Natural killer cell (primary cell): Measurements from ENCODE around the gene CAMK2D. TPM values are rescaled to one million over a fixed set of nuclear protein-coding genes. Genes with fewer than 3 reads are reported as not detected.

Experiments used
- ATAC-seq, 3 donors: fragments of 150-1000 bp in 2 of 3; fragments of 200-7000 bp in 1 of 3; cut with Tn5 transposase; 1 replicate in 1 of 3; 2 replicates in 2 of 3; pipeline ENCODE4 v1.10.0; 2021; ENCODE audit warnings: mild to moderate bottlenecking in 2 of 3, moderate library complexity in 2 of 3
- DNase-seq, 2 donors: peaks; one replicate each; pipeline versions ENCODE4 v3.0.0 to v3.0.0-alpha.2; 2013 to 2021; ENCODE audit warnings: mixed read lengths in 1 of 2
- H3K27ac ChIP-seq: one replicate; pipeline ENCODE4 v1.5.1; 2013; ENCODE audit warnings: mild to moderate bottlenecking, low read length
- H3K27me3 ChIP-seq: one replicate; pipeline ENCODE4 v1.6.1; 2013; ENCODE audit warnings: low read length; ENCODE audit not compliant: control insufficient read depth, insufficient read depth
- H3K36me3 ChIP-seq: one replicate; pipeline ENCODE4 v1.6.1; 2013; ENCODE audit warnings: low read length; ENCODE audit not compliant: control insufficient read depth, insufficient read depth
- H3K4me1 ChIP-seq: one replicate; pipeline ENCODE4 v1.6.1; 2013; ENCODE audit warnings: low read length; ENCODE audit not compliant: control insufficient read depth, insufficient read depth
- H3K4me3 ChIP-seq: one replicate; pipeline ENCODE4 v1.5.1; 2013; ENCODE audit warnings: low read length
- H3K9me3 ChIP-seq: one replicate; pipeline ENCODE4 v1.6.1; 2013; ENCODE audit warnings: low read length; ENCODE audit not compliant: control insufficient read depth, insufficient read depth
- H3K27ac Mint-ChIP-seq, 2 donors: one replicate each; pipeline ENCODE4 v1.8.0; 2022; ENCODE audit warnings: mild to moderate bottlenecking in 2 of 2, mixed read lengths in 2 of 2, moderate library complexity in 1 of 2
- H3K27me3 Mint-ChIP-seq, 2 donors: one replicate each; pipeline ENCODE4 v1.8.0; 2022; ENCODE audit warnings: low read depth in 2 of 2, mixed read lengths in 2 of 2
- H3K36me3 Mint-ChIP-seq: one replicate; pipeline ENCODE4 v1.8.0; 2022; ENCODE audit warnings: mixed read lengths
- H3K4me1 Mint-ChIP-seq, 2 donors: one replicate each; pipeline ENCODE4 v1.8.0; 2022; ENCODE audit warnings: mixed read lengths in 2 of 2
- H3K4me3 Mint-ChIP-seq: one replicate; pipeline ENCODE4 v1.8.0; 2022; ENCODE audit warnings: mild to moderate bottlenecking, moderate library complexity, mixed read lengths
- H3K9me3 Mint-ChIP-seq, 2 donors: one replicate each; pipeline ENCODE4 v1.8.0; 2022; ENCODE audit warnings: mixed read lengths in 2 of 2
- CTCF ChIP-seq: fragments of 200-600 bp; IDR thresholded peaks from one replicate; pipeline ENCODE4 v1.8.0; 2022; ENCODE audit warnings: antibody characterized with exemption
- WGBS: methylation state at CpG from one replicate; pipeline ENCODE4 v1.1.7; 2013; ENCODE audit warnings: missing lambda C conversion rate; ENCODE audit not compliant: insufficient coverage; 5-methylcytosine and 5-hydroxymethylcytosine counted together
- intact Hi-C: fragments of 100-400 bp; cut with micrococcal nuclease; formaldehyde crosslinking; loops from one replicate; pipeline ENCODE4 v1.14.2; 2022
- total RNA-seq, 4 donors: library from RNA; stranded (reverse); fragments of 120-200 nt in 1 of 4; gene quantifications; one replicate each; pipeline versions ENCODE4 v1.2.3 to v1.2.4, GENCODE V29; 2013 to 2022

Gene CAMK2D
- total RNA-seq, 3 donors from 2014 or later (not counting 1 experiment from before 2014, with no cell fraction given): 31.6 to 40.1 (median 34.5) TPM

GRCh38 chr4:113646442-113646822, 115.1 kb downstream of the CAMK2D start:
- Mint-ChIP-seq H3K27ac (no peak overlapping the region), H3K4me1 (peaks cover 16 to 22% of the 10 kb centered on the region in 2 donors), H3K4me3 (no peak overlapping the region), H3K9me3 (no peaks in the 10 kb centered on the region), H3K36me3 (no peaks in the 10 kb centered on the region), H3K27me3 (no peaks in the 10 kb centered on the region)
- no peaks in the 10 kb centered on the region for H3K27me3 ChIP-seq
- ATAC-seq (no peak), DNase-seq (no peak)
- no peak overlapping the region for H3K4me3 ChIP-seq
- no peak overlapping the region for H3K27ac ChIP-seq
- H3K36me3 ChIP-seq: no peaks in the 10 kb centered on the region
- WGBS: 100% methylated on average over 2 of the region's 2 CpGs
- H3K4me1 ChIP-seq: no peaks in the 10 kb centered on the region
- no peak for TF ChIP-seq CTCF
- H3K9me3 ChIP-seq: no peaks in the 10 kb centered on the region
- intact Hi-C loops: no loop called here

- intact Hi-C loops: no loop called here
- H3K27ac ChIP-seq: no peak overlapping the region
- 85% methylated on average over 5 of the region's 5 CpGs for WGBS
- no peaks in the 10 kb centered on the region for H3K36me3 ChIP-seq
- no peak overlapping the region for H3K4me3 ChIP-seq
- H3K4me1 ChIP-seq: no peaks in the 10 kb centered on the region
- peaks cover 18 to 23% of the 10 kb centered on the region in 2 donors for H3K4me1 Mint-ChIP-seq
- no peaks in the 10 kb centered on the region for H3K36me3 Mint-ChIP-seq
- no peak for TF ChIP-seq CTCF
- DNase-seq (no peak), ATAC-seq (no peak)
- no peaks in the 10 kb centered on the region for H3K27me3 ChIP-seq
- H3K9me3 ChIP-seq: no peaks in the 10 kb centered on the region
- no peaks in the 10 kb centered on the region for H3K9me3 Mint-ChIP-seq
- H3K27ac Mint-ChIP-seq: no peak overlapping the region
- H3K4me3 Mint-ChIP-seq: no peak overlapping the region
- no peaks in the 10 kb centered on the region for H3K27me3 Mint-ChIP-seq
Measured at GRCh38 chr4:113645771-113646441, 115.6 kb downstream of the CAMK2D start.

- no peaks in the 10 kb centered on the region for H3K9me3 ChIP-seq
- H3K4me1 ChIP-seq: no peaks in the 10 kb centered on the region
- no peak overlapping the region for H3K4me3 ChIP-seq
- Mint-ChIP-seq H3K4me3 (no peak overlapping the region), H3K36me3 (no peaks in the 10 kb centered on the region), H3K9me3 (no peaks in the 10 kb centered on the region), H3K27ac (no peak overlapping the region), H3K27me3 (no peaks in the 10 kb centered on the region), H3K4me1 (peaks cover 24 to 29% of the 10 kb centered on the region in 2 donors)
- intact Hi-C loops: no loop called here
- no peaks in the 10 kb centered on the region for H3K27me3 ChIP-seq
- DNase-seq (no peak), ATAC-seq (no peak)
- WGBS: 89% methylated on average over 1 of the region's 1 CpG
- H3K36me3 ChIP-seq: no peaks in the 10 kb centered on the region
- H3K27ac ChIP-seq: no peak overlapping the region
- TF ChIP-seq CTCF: no peak
Measured at GRCh38 chr4:113645288-113645687, 116.2 kb downstream of the CAMK2D start.

GRCh38 chr4:113644398-113644797, 117.1 kb downstream of the CAMK2D start:
- Mint-ChIP-seq H3K4me1 (peaks cover 28 to 38% of the 10 kb centered on the region in 2 donors), H3K27me3 (no peaks in the 10 kb centered on the region), H3K27ac (no peak overlapping the region), H3K9me3 (no peaks in the 10 kb centered on the region), H3K36me3 (no peaks in the 10 kb centered on the region), H3K4me3 (no peak overlapping the region)
- Histone ChIP-seq H3K4me1 (peaks cover 5% of the 10 kb centered on the region), H3K36me3 (no peaks in the 10 kb centered on the region), H3K27ac (no peak overlapping the region), H3K9me3 (no peaks in the 10 kb centered on the region), H3K4me3 (no peak overlapping the region), H3K27me3 (no peaks in the 10 kb centered on the region)
- DNase-seq (no peak), ATAC-seq (no peak)
- TF ChIP-seq CTCF: no peak
- intact Hi-C loops: no loop called here
- 89% methylated on average over 1 of the region's 1 CpG for WGBS
